Mesenchymal stem cell (in vitro differentiated cells and primary cell): ENCODE measurements around the gene RARB.

ENCODE experiments used
- DNase-seq: peaks from one replicate; pipeline ENCODE4 v3.0.0-alpha.2; 2013
- H2AFZ ChIP-seq: one replicate; pipeline ENCODE4 v1.6.1; 2013; ENCODE audit warnings: low read depth, mild to moderate bottlenecking, control low read depth, inconsistent platforms, low read length, moderate library complexity
- H2AK5ac ChIP-seq: 2 replicates; pipeline ENCODE4 v1.6.1; 2013; ENCODE audit warnings: low read length, moderate library complexity, mild to moderate bottlenecking, inconsistent platforms; ENCODE audit not compliant: severe bottlenecking
- H2BK120ac ChIP-seq: one replicate; pipeline ENCODE4 v1.6.1; 2013; ENCODE audit warnings: low read depth, mild to moderate bottlenecking, inconsistent platforms, low read length, moderate library complexity
- H2BK12ac ChIP-seq, 2 experiments: one replicate each; pipeline ENCODE4 v1.6.1; 2013; ENCODE audit warnings: inconsistent platforms in 2 of 2, low read length in 2 of 2, mild to moderate bottlenecking in 2 of 2, moderate library complexity in 2 of 2, control low read depth in 1 of 2
- H2BK15ac ChIP-seq: one replicate; pipeline ENCODE4 v1.6.1; 2013; ENCODE audit warnings: mild to moderate bottlenecking, low read depth, inconsistent platforms; ENCODE audit not compliant: poor library complexity, severe bottlenecking
- H2BK5ac ChIP-seq: 2 replicates; pipeline ENCODE4 v1.6.1; 2013; ENCODE audit warnings: low read depth, mild to moderate bottlenecking, low read length, control low read depth, inconsistent platforms; ENCODE audit not compliant: poor library complexity, severe bottlenecking
- H3K14ac ChIP-seq, 2 experiments: one replicate each; pipeline ENCODE4 v1.6.1; 2013; ENCODE audit warnings: inconsistent platforms in 2 of 2, low read length in 2 of 2, control low read depth in 1 of 2, mild to moderate bottlenecking in 1 of 2, moderate library complexity in 1 of 2
- H3K18ac ChIP-seq, 2 experiments: one replicate each; pipeline ENCODE4 v1.6.1; 2013; ENCODE audit warnings: inconsistent platforms in 2 of 2, low read length in 2 of 2, control low read depth in 1 of 2, low read depth in 1 of 2, mild to moderate bottlenecking in 1 of 2
- H3K23ac ChIP-seq, 2 experiments: one replicate each; pipeline ENCODE4 v1.6.1; 2013; ENCODE audit warnings: inconsistent platforms in 2 of 2, low read length in 2 of 2, mild to moderate bottlenecking in 2 of 2, moderate library complexity in 2 of 2, control low read depth in 1 of 2
- H3K27ac ChIP-seq: 2 replicates; pipeline ENCODE4 v1.5.1; 2013; ENCODE audit warnings: mild to moderate bottlenecking, moderate library complexity, low read length, control low read depth, inconsistent platforms; ENCODE audit not compliant: poor library complexity, severe bottlenecking
- H3K27me3 ChIP-seq, 2 experiments: 2 replicates each; pipeline versions ENCODE4 v1.6.1 to v1.7.0; 2013; ENCODE audit warnings: low read length in 2 of 2, mild to moderate bottlenecking in 2 of 2, moderate library complexity in 2 of 2, control low read depth in 1 of 2, inconsistent platforms in 1 of 2; ENCODE audit not compliant: control insufficient read depth in 1 of 2, insufficient read depth in 1 of 2
- H3K36me3 ChIP-seq, 2 experiments: 2 replicates each; pipeline versions ENCODE4 v1.6.1 to v1.7.0; 2013; ENCODE audit warnings: low read length in 2 of 2, control low read depth in 1 of 2, inconsistent platforms in 1 of 2, low read depth in 1 of 2, mild to moderate bottlenecking in 1 of 2; ENCODE audit not compliant: insufficient read depth in 2 of 2, control insufficient read depth in 1 of 2
- H3K4ac ChIP-seq, 2 experiments: one replicate each; pipeline ENCODE4 v1.6.1; 2013; ENCODE audit warnings: inconsistent platforms in 2 of 2, low read length in 2 of 2, mild to moderate bottlenecking in 2 of 2, moderate library complexity in 2 of 2, control low read depth in 1 of 2, low read depth in 1 of 2
- H3K4me1 ChIP-seq: 2 replicates; pipeline ENCODE4 v1.6.1; 2013; ENCODE audit warnings: low read depth, low read length, control low read depth; ENCODE audit not compliant: control insufficient read depth, insufficient read depth
- H3K4me2 ChIP-seq: 2 replicates; pipeline ENCODE4 v1.6.1; 2013; ENCODE audit warnings: low read length, mild to moderate bottlenecking, inconsistent platforms; ENCODE audit not compliant: poor library complexity, severe bottlenecking
- H3K4me3 ChIP-seq, 2 experiments: 2 replicates each; pipeline versions ENCODE4 v1.5.1 to v1.7.0; 2013; ENCODE audit warnings: low read length in 2 of 2, mild to moderate bottlenecking in 2 of 2, control low read depth in 1 of 2, low read depth in 1 of 2; ENCODE audit not compliant: insufficient read depth in 1 of 2
- H3K79me1 ChIP-seq: replicated peaks from 2 replicates; pipeline ENCODE4 v1.6.1; 2013; ENCODE audit warnings: mild to moderate bottlenecking, control low read depth, low read length, inconsistent platforms; ENCODE audit not compliant: poor library complexity, severe bottlenecking
- H3K9ac ChIP-seq: 2 replicates; pipeline ENCODE4 v1.7.0; 2013; ENCODE audit warnings: mild to moderate bottlenecking, low read length, moderate library complexity
- H3K9me3 ChIP-seq: 2 replicates; pipeline ENCODE4 v1.7.0; 2013; ENCODE audit warnings: mild to moderate bottlenecking, low read length; ENCODE audit not compliant: control insufficient read depth
- H4K8ac ChIP-seq: one replicate; pipeline ENCODE4 v1.6.1; 2013; ENCODE audit warnings: inconsistent platforms, mild to moderate bottlenecking, low read length, moderate library complexity
- H4K91ac ChIP-seq: one replicate; pipeline ENCODE4 v1.6.1; 2013; ENCODE audit warnings: mild to moderate bottlenecking, low read length, inconsistent platforms
- WGBS: methylation state at CpG from one replicate; pipeline ENCODE4 v1.1.7; 2013; ENCODE audit warnings: mixed read lengths; 5-methylcytosine and 5-hydroxymethylcytosine counted together

The RARB gene

DNA sequence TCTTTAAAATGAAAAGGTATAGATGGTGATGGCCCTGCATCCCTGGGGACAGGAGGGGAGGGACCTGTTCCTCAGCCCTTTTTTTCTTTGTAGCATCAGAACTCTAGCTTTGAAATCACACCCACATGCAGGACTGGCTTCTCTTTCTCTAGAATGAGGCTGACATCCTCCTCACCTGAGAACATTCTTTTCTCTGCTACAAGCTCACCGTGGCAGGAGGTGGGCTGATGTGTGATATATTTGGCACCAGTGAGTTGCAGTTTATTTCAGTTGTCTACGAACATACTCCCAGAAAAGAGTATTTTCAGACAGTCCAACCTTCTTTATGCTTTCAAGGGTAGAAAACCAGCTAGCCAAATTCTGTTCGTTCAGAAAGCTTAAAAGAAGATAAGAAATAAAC lies 43.6 kb upstream of the RARB start:
- Histone ChIP-seq H3K9ac (no peak overlapping the region), H4K91ac (no peak overlapping the region), H3K23ac (no peak overlapping the region), H2BK12ac (no peak overlapping the region), H3K27me3 (peaks cover 0 to 55% of the 10 kb centered on the region in 2 experiments), H3K4me3 (no peak overlapping the region), H3K27ac (no peak overlapping the region), H2BK15ac (no peak overlapping the region), H2AK5ac (no peak overlapping the region), H3K4me1 (no peaks in the 10 kb centered on the region), H3K9me3 (no peaks in the 10 kb centered on the region), H3K18ac (no peak overlapping the region), H3K4me2 (no peak overlapping the region), H3K14ac (no peak overlapping the region), H2AFZ (no peak overlapping the region), H2BK120ac (no peak overlapping the region), H2BK5ac (no peak overlapping the region), H3K4ac (no peak overlapping the region), H3K79me1 (no peaks in the 10 kb centered on the region), H3K36me3 (no peaks in the 10 kb centered on the region), H4K8ac (peak overlapping the region; percentile 4)
- WGBS: 90% methylated on average over 1 of the region's 3 CpGs
- DNase-seq: no peak

GRCh38 chr3:25385807-25386460 lies 42.1 kb upstream of the RARB start:
- no peak overlapping the region for H2BK5ac ChIP-seq

GRCh38 chr3:25386686-25387255 lies 41.3 kb upstream of the RARB start:
- H3K14ac ChIP-seq: no peak overlapping the region
- H2BK12ac ChIP-seq: no peak overlapping the region
- H3K36me3 ChIP-seq: no peaks in the 10 kb centered on the region
- H3K9ac ChIP-seq: no peak overlapping the region
- DNase-seq: no peak
- no peaks in the 10 kb centered on the region for H3K9me3 ChIP-seq
- no peak overlapping the region for H3K4ac ChIP-seq
- no peak overlapping the region for H4K91ac ChIP-seq
- no peak overlapping the region for H3K27ac ChIP-seq
- peaks cover 0 to 34% of the 10 kb centered on the region in 2 experiments for H3K27me3 ChIP-seq
- H3K4me3 ChIP-seq: no peak overlapping the region
- no peak overlapping the region for H3K4me2 ChIP-seq
- no peak overlapping the region for H3K18ac ChIP-seq
- H2AFZ ChIP-seq: no peak overlapping the region
- WGBS: 93% methylated on average over 4 of the region's 4 CpGs
- no peak overlapping the region for H3K23ac ChIP-seq
- H3K4me1 ChIP-seq: no peaks in the 10 kb centered on the region
- H2BK5ac ChIP-seq: no peak overlapping the region
- no peak overlapping the region for H2BK120ac ChIP-seq
- no peak overlapping the region for H4K8ac ChIP-seq
- no peak overlapping the region for H2AK5ac ChIP-seq
- H3K79me1 ChIP-seq: no peaks in the 10 kb centered on the region
- H2BK15ac ChIP-seq: no peak overlapping the region

More at GRCh38 chr3:25385807-25386460, 42.1 kb upstream of the RARB start:
- Histone ChIP-seq H3K4me2 (no peak overlapping the region), H2BK15ac (peak overlapping the region; percentile 83), H3K4me3 (no peak overlapping the region), H2BK12ac (peak overlapping the region in 1 of 2 experiments; percentile 89), H3K27me3 (peaks cover 0 to 41% of the 10 kb centered on the region in 2 experiments), H3K27ac (no peak overlapping the region), H3K36me3 (no peaks in the 10 kb centered on the region), H3K79me1 (no peaks in the 10 kb centered on the region), H3K9me3 (no peaks in the 10 kb centered on the region), H3K14ac (no peak overlapping the region), H3K4me1 (no peaks in the 10 kb centered on the region), H3K18ac (peak overlapping the region; percentile 54 to 76), H2BK120ac (no peak overlapping the region), H3K9ac (no peak overlapping the region), H2AK5ac (no peak overlapping the region), H2AFZ (no peak overlapping the region), H4K8ac (peak overlapping the region; percentile 89), H3K23ac (no peak overlapping the region), H3K4ac (peak overlapping the region in 1 of 2 experiments; percentile 0), H4K91ac (no peak overlapping the region)
- WGBS: 22% methylated on average over 9 of the region's 9 CpGs
- peak; percentile 48 for DNase-seq

- DNase-seq: no peak
- no peak overlapping the region for H3K27ac ChIP-seq
- H4K91ac ChIP-seq: no peak overlapping the region
- H3K18ac ChIP-seq: no peak overlapping the region
- no peak overlapping the region for H2BK5ac ChIP-seq
- no peak overlapping the region for H2BK120ac ChIP-seq
- H2BK12ac ChIP-seq: no peak overlapping the region
- H3K23ac ChIP-seq: no peak overlapping the region
- no peaks in the 10 kb centered on the region for H3K9me3 ChIP-seq
- H3K9ac ChIP-seq: no peak overlapping the region
- no peak overlapping the region for H4K8ac ChIP-seq
- H2AFZ ChIP-seq: no peak overlapping the region
- no peak overlapping the region for H3K4me3 ChIP-seq
- WGBS: 92% methylated on average over 3 of the region's 3 CpGs
- no peaks in the 10 kb centered on the region for H3K79me1 ChIP-seq
- H2AK5ac ChIP-seq: no peak overlapping the region
- H3K4me2 ChIP-seq: no peak overlapping the region
- no peak overlapping the region for H3K14ac ChIP-seq
- no peaks in the 10 kb centered on the region for H3K36me3 ChIP-seq
- no peak overlapping the region for H3K4ac ChIP-seq
- H3K27me3 ChIP-seq: peaks cover 0 to 11% of the 10 kb centered on the region in 2 experiments
- no peaks in the 10 kb centered on the region for H3K4me1 ChIP-seq
- no peak overlapping the region for H2BK15ac ChIP-seq
Measured at GRCh38 chr3:25390605-25391004, 37.5 kb upstream of the RARB start.
